CD1c-positive myeloid dendritic cell (primary cell): ENCODE measurements around the gene FMN1.

Experiments used
- DNase-seq: peaks from one replicate; pipeline ENCODE4 v3.0.0-alpha.2; 2016; ENCODE audit errors: extremely low spot score

The FMN1 gene

GRCh38 chr15:32828507-32829186 is 365.9 kb downstream of the FMN1 start:
- DNase-seq, result no peak

GRCh38 chr15:32826685-32827084 is 367.8 kb downstream of the FMN1 start:
- no peak for DNase-seq

GRCh38 chr15:32825219-32825618 is 369.3 kb downstream of the FMN1 start:
- DNase-seq, result no peak

GRCh38 chr15:32824777-32825176 is 369.7 kb downstream of the FMN1 start:
- no peak for DNase-seq

- no peak for DNase-seq
Measured at GRCh38 chr15:32823750-32824149, 370.8 kb downstream of the FMN1 start.

GRCh38 chr15:32822739-32823138 is 371.8 kb downstream of the FMN1 start:
- DNase-seq, result no peak

- no peak for DNase-seq
Measured at GRCh38 chr15:32819448-32819847, 375.1 kb downstream of the FMN1 start.

GRCh38 chr15:32818758-32819447 is 375.6 kb downstream of the FMN1 start:
- no peak for DNase-seq

- DNase-seq, result no peak
Measured at GRCh38 chr15:32817577-32817976, 376.9 kb downstream of the FMN1 start.

GRCh38 chr15:32807331-32807730 is 387.2 kb downstream of the FMN1 start:
- no peak for DNase-seq

- no peak for DNase-seq
Measured at GRCh38 chr15:32803631-32804030, 390.9 kb downstream of the FMN1 start.

GRCh38 chr15:32802286-32802936 is 392.1 kb downstream of the FMN1 start:
- DNase-seq, result no peak

GRCh38 chr15:32799936-32800535 is 394.5 kb downstream of the FMN1 start:
- no peak for DNase-seq

- DNase-seq, result no peak
Measured at GRCh38 chr15:32796856-32797255, 397.7 kb downstream of the FMN1 start.

GRCh38 chr15:32794973-32795372 is 399.5 kb downstream of the FMN1 start:
- DNase-seq, result no peak

GRCh38 chr15:32792436-32792835 is 402.1 kb downstream of the FMN1 start:
- DNase-seq, result no peak

GRCh38 chr15:32790352-32790999 is 404.0 kb downstream of the FMN1 start:
- DNase-seq, result no peak

- no peak for DNase-seq
Measured at GRCh38 chr15:32787949-32788348, 406.6 kb downstream of the FMN1 start.

GRCh38 chr15:32786906-32787305 is 407.6 kb downstream of the FMN1 start:
- DNase-seq, result no peak

- DNase-seq, result no peak
Measured at GRCh38 chr15:32784581-32784980, 409.9 kb downstream of the FMN1 start.

- no peak for DNase-seq
Measured at GRCh38 chr15:32781781-32782180, 412.7 kb downstream of the FMN1 start.
